Right ventricle myocardium superior (tissue), 1 donor: Measurements from ENCODE around the gene LUZP1. TPM values are rescaled to one million over a fixed set of nuclear protein-coding genes. Genes with fewer than 3 reads are reported as not detected.

Source experiments
- ATAC-seq: fragments of 200-7000 bp; cut with Tn5 transposase; one replicate; pipeline ENCODE4 v1.9.1; 2020; ENCODE audit warnings: mild to moderate bottlenecking; ENCODE audit not compliant: poor library complexity
- DNase-seq: peaks from one replicate; pipeline ENCODE4 v3.0.0-alpha.2; 2020
- intact Hi-C: fragments of 100-400 bp; cut with DNase I; formaldehyde crosslinking; loops from one replicate; pipeline ENCODE4 v1.11.2; 2022
- total RNA-seq: library from RNA; stranded (reverse); fragmentation: NEBNext Ultra II Directional; extraction: Animal tissue kit (Norgen Biotek cat#: 25700); gene quantifications from one replicate; pipeline ENCODE4 v1.2.1, GENCODE V29; 2021
- donor health status: DM: no; HTN: yes; CAD: no; lungs with severe emphysema.

The LUZP1 gene
- total RNA-seq, 1 donor from 2014 or later, result 26.3 TPM

GRCh38 chr1:23168079-23168444 is 594 bp downstream of the LUZP1 start:
- DNase-seq (peak; percentile 56), ATAC-seq (peak; percentile 30)
- intact Hi-C loops, result no loop called here

- intact Hi-C loops, result no loop called here
- ATAC-seq, result peak; percentile 62
- DNase-seq, result peak; percentile 63
Measured at GRCh38 chr1:23167353-23168078, 1.1 kb downstream of the LUZP1 start.

- intact Hi-C loops, result no loop called here
- DNase-seq (no peak), ATAC-seq (no peak)
Measured at GRCh38 chr1:23166854-23167253, 1.8 kb downstream of the LUZP1 start.

GRCh38 chr1:23163395-23163794 is 5.3 kb downstream of the LUZP1 start:
- ATAC-seq, result no peak
- no peak for DNase-seq
- intact Hi-C loops, result no loop called here

GRCh38 chr1:23159963-23160877 is 8.4 kb downstream of the LUZP1 start:
- DNase-seq (no peak), ATAC-seq (no peak)
- intact Hi-C loops, result no loop called here

GRCh38 chr1:23156940-23157339 is 11.7 kb downstream of the LUZP1 start:
- DNase-seq (no peak), ATAC-seq (no peak)
- intact Hi-C loops, result no loop called here

GRCh38 chr1:23152966-23153684 is 15.5 kb downstream of the LUZP1 start:
- no peak for ATAC-seq
- intact Hi-C loops, result no loop called here
- no peak for DNase-seq

GRCh38 chr1:23150742-23151141 is 17.9 kb downstream of the LUZP1 start:
- intact Hi-C loops, result no loop called here
- no peak for DNase-seq
- ATAC-seq, result no peak

GRCh38 chr1:23150125-23150524 is 18.5 kb downstream of the LUZP1 start:
- intact Hi-C loops, result no loop called here
- no peak for DNase-seq
- ATAC-seq, result no peak

GRCh38 chr1:23149114-23149513 is 19.5 kb downstream of the LUZP1 start:
- intact Hi-C loops, result no loop called here
- ATAC-seq (peak; percentile 36), DNase-seq (no peak)

GRCh38 chr1:23148084-23148483 is 20.6 kb downstream of the LUZP1 start:
- no peak for ATAC-seq
- intact Hi-C loops, result no loop called here

GRCh38 chr1:23140940-23141596 is 27.6 kb downstream of the LUZP1 start:
- intact Hi-C loops, result no loop called here
- ATAC-seq, result no peak

More at GRCh38 chr1:23148084-23148483, 20.6 kb downstream of the LUZP1 start:
- no peak for DNase-seq

GRCh38 chr1:23135268-23135667 is 33.4 kb downstream of the LUZP1 start:
- no peak for ATAC-seq
- intact Hi-C loops, result no loop called here
- no peak for DNase-seq

More at GRCh38 chr1:23140940-23141596, 27.6 kb downstream of the LUZP1 start:
- no peak for DNase-seq

- ATAC-seq, result no peak
- intact Hi-C loops, result no loop called here
- DNase-seq, result no peak
Measured at GRCh38 chr1:23134055-23134454, 34.6 kb downstream of the LUZP1 start.

- no peak for ATAC-seq
- no peak for DNase-seq
- intact Hi-C loops, result no loop called here
Measured at GRCh38 chr1:23133587-23133986, 35.1 kb downstream of the LUZP1 start.

- ATAC-seq (no peak), DNase-seq (no peak)
- intact Hi-C loops, result no loop called here
Measured at GRCh38 chr1:23132033-23132432, 36.6 kb downstream of the LUZP1 start.

GRCh38 chr1:23129846-23130245 is 38.8 kb downstream of the LUZP1 start:
- no peak for DNase-seq
- intact Hi-C loops, result no loop called here
- ATAC-seq, result no peak

GRCh38 chr1:23126801-23127200 is 41.9 kb downstream of the LUZP1 start:
- ATAC-seq (no peak), DNase-seq (no peak)
- intact Hi-C loops, result no loop called here

- DNase-seq (no peak), ATAC-seq (no peak)
- intact Hi-C loops, result no loop called here
Measured at GRCh38 chr1:23126200-23126599, 42.5 kb downstream of the LUZP1 start.
